GM23248 (cell line): ENCODE results near the gene AKR1A1.

Experiments
- EZH2 ChIP-seq: fragments of 200-600 bp; sonication (generic); IDR thresholded peaks from 2 replicates; pipeline ENCODE4 v1.6.1; 2018; ENCODE audit warnings: antibody characterized with exemption, mild to moderate bottlenecking; ENCODE audit not compliant: insufficient read depth, poor library complexity, severe bottlenecking
- EZH2phosphoT487 ChIP-seq: fragments of 200-600 bp; sonication (generic); IDR thresholded peaks from 2 replicates; pipeline ENCODE4 v1.6.1; 2018; ENCODE audit warnings: antibody characterized with exemption, moderate library complexity, mild to moderate bottlenecking, low read depth; ENCODE audit not compliant: insufficient read depth

DNA sequence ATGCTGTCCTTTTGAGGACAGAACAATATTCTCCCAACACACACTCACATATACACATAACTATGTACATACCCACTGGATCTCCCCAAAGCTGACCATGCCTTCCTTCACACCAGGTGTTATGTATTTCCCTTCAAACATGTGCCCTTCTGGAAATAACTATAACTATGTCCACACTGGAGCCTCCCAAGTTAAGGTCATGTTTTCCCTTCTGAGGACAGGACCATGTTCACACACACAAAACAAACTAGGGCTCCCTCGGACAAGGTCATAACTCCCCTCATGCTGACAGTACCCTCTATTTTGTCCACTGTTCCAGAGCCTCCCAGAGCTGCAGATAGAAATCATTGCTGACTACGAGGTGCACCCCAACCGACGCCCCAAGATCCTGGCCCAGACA, 42.7 kb upstream of the AKR1A1 start:
- no peak for TF ChIP-seq EZH2phosphoT487
- TF ChIP-seq EZH2, result no peak
